OCI-LY1 (cell line): Measurements from ENCODE around the gene GFOD2.

Source experiments
- H2AFZ ChIP-seq: fragments of 200-600 bp; sonication (generic), shearing (Covaris generic); 2 replicates; pipeline ENCODE4 v1.6.0; 2014; ENCODE audit warnings: antibody characterized with exemption, mild to moderate bottlenecking, low read length
- H3F3A ChIP-seq: fragments of 200-600 bp; sonication (generic), shearing (Covaris generic); 2 replicates; pipeline ENCODE4 v1.6.0; 2014; ENCODE audit warnings: mild to moderate bottlenecking, antibody characterized with exemption, low read length, moderate library complexity; ENCODE audit not compliant: insufficient read depth
- H3K27ac ChIP-seq: fragments of 200-600 bp; sonication (generic); 2 replicates; pipeline ENCODE4 v1.5.1; 2014; ENCODE audit warnings: low read length, mixed run types, mild to moderate bottlenecking, low read depth; ENCODE audit not compliant: poor library complexity, severe bottlenecking
- H3K27me3 ChIP-seq: fragments of 200-600 bp; sonication (generic); 2 replicates; pipeline ENCODE4 v1.6.0; 2014; ENCODE audit warnings: antibody characterized with exemption, mild to moderate bottlenecking, low read length, moderate library complexity; ENCODE audit not compliant: insufficient read depth
- H3K36me3 ChIP-seq: fragments of 200-600 bp; sonication (generic); 2 replicates; pipeline ENCODE4 v1.6.1; 2014; ENCODE audit warnings: mild to moderate bottlenecking, antibody characterized with exemption, low read length, moderate library complexity, mixed read lengths; ENCODE audit not compliant: insufficient read depth
- H3K4me1 ChIP-seq: fragments of 200-600 bp; sonication (generic); 2 replicates; pipeline ENCODE4 v1.5.1; 2014; ENCODE audit warnings: mild to moderate bottlenecking, low read length, moderate library complexity; ENCODE audit not compliant: insufficient read depth, severe bottlenecking
- H3K4me2 ChIP-seq: fragments of 200-600 bp; sonication (generic), shearing (Covaris generic); 2 replicates; pipeline ENCODE4 v1.6.1; 2014; ENCODE audit warnings: low read length
- H3K4me3 ChIP-seq: fragments of 200-600 bp; sonication (generic); 2 replicates; pipeline ENCODE4 v1.5.1; 2014; ENCODE audit warnings: low read length, low read depth, mild to moderate bottlenecking, mixed read lengths; ENCODE audit not compliant: poor library complexity, severe bottlenecking
- H3K79me2 ChIP-seq: fragments of 200-600 bp; shearing (Covaris generic); 2 replicates; pipeline ENCODE4 v1.6.1; 2016; ENCODE audit warnings: mixed run types, low read length, mixed read lengths; ENCODE audit not compliant: insufficient read depth
- H3K9ac ChIP-seq: fragments of 200-600 bp; sonication (generic), shearing (Covaris generic); 2 replicates; pipeline ENCODE4 v1.6.1; 2014; ENCODE audit warnings: mild to moderate bottlenecking, low read length, mixed read lengths
- H3K9me2 ChIP-seq: fragments of 200-600 bp; sonication (generic), shearing (Covaris generic); 2 replicates; pipeline ENCODE4 v1.6.1; 2014; ENCODE audit warnings: low read depth, mild to moderate bottlenecking, low read length, mixed read lengths
- H3K9me3 ChIP-seq: fragments of 200-600 bp; shearing (Covaris generic); 2 replicates; pipeline ENCODE4 v1.6.1; 2014; ENCODE audit warnings: low read length, mixed read lengths
- H4K20me1 ChIP-seq: fragments of 200-600 bp; sonication (generic), shearing (Covaris generic); 2 replicates; pipeline ENCODE4 v1.6.0; 2016; ENCODE audit warnings: mild to moderate bottlenecking, low read length; ENCODE audit not compliant: insufficient read depth
- CTCF ChIP-seq: fragments of 200-600 bp; sonication (generic), shearing (Covaris generic); IDR thresholded peaks from 2 replicates; pipeline ENCODE4 v1.5.1; 2017; ENCODE audit warnings: mild to moderate bottlenecking, antibody characterized with exemption, low read length, moderate library complexity, mixed read lengths
- EZH2 ChIP-seq: fragments of 200-600 bp; sonication (generic), shearing (Covaris generic); IDR thresholded peaks from 2 replicates; pipeline ENCODE4 v1.8.0; 2017; ENCODE audit warnings: borderline replicate concordance, mixed run types, mild to moderate bottlenecking, antibody characterized with exemption, low read length, moderate library complexity, mixed read lengths

GFOD2 gene

GRCh38 chr16:67746846-67747245, 27.7 kb upstream of the GFOD2 start:
- Histone ChIP-seq H3K9me3 (no peaks in the 10 kb centered on the region), H3K36me3 (peaks cover 24% of the 10 kb centered on the region; the same call in 1 of the 2 replicates), H3K9me2 (no peaks in the 10 kb centered on the region), H3K9ac (no peak overlapping the region), H3K4me3 (no peak overlapping the region), H3F3A (no peaks in the 10 kb centered on the region), H3K79me2 (no peaks in the 10 kb centered on the region), H4K20me1 (no peaks in the 10 kb centered on the region), H3K4me2 (no peak overlapping the region), H3K4me1 (peaks cover 25% of the 10 kb centered on the region), H3K27me3 (no peaks in the 10 kb centered on the region), H2AFZ (no peak overlapping the region), H3K27ac (no peak overlapping the region)
- TF ChIP-seq CTCF (no peak), EZH2 (no peak)

DNA sequence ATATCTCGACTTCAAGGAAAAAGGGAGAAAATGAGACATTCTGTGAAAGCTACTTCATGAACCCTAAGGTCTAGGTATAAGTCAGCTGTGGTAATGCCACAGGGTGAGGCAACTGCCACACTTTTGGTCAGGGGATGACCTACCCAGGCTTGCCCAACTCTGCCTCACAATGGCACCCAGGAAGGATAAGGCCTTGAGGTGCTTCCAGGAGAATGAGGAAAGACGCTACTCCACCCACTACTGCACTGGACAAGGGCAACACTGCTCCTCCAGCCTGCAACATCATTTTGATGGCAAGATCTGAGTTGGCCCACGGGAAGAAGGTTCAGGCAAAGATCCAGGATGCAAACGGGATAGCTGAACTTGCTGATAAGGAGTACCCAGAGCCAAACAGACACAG, 22.0 kb upstream of the GFOD2 start:
- Histone ChIP-seq H3K9me2 (no peaks in the 10 kb centered on the region), H3K27ac (no peak overlapping the region), H3F3A (no peaks in the 10 kb centered on the region), H2AFZ (no peak overlapping the region), H3K79me2 (no peaks in the 10 kb centered on the region), H3K9ac (no peak overlapping the region), H3K9me3 (no peaks in the 10 kb centered on the region), H3K36me3 (peaks cover 27% of the 10 kb centered on the region; the same call in 1 of the 2 replicates), H3K27me3 (no peaks in the 10 kb centered on the region), H3K4me3 (no peak overlapping the region), H3K4me2 (no peak overlapping the region), H4K20me1 (no peaks in the 10 kb centered on the region), H3K4me1 (no peaks in the 10 kb centered on the region)
- no peak for TF ChIP-seq EZH2
- no peak for TF ChIP-seq CTCF

DNA sequence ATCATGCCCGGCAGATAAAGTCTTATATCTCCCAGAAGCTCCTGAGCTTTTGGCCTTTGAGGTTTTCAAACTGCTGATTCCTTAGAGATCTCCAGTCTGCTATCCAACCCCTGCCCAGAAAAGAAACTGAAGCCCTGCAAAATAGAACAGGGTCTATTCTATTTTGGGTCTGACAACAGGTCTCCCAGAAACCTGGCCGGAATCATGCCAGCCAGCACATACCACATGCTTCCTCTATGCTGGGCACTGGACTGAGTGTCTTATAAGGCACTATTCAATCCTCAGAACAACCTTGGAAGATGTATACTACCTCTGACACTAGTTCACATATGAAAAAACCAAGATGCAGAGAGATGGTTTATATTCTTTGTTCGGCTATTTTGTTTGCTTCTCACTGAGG, 21.3 kb upstream of the GFOD2 start:
- H3K36me3 ChIP-seq, result peaks cover 27% of the 10 kb centered on the region; the same call in 1 of the 2 replicates
- H4K20me1 ChIP-seq, result no peaks in the 10 kb centered on the region
- no peak overlapping the region for H3K4me2 ChIP-seq
- no peak overlapping the region for H3K27ac ChIP-seq
- no peaks in the 10 kb centered on the region for H3K79me2 ChIP-seq
- no peaks in the 10 kb centered on the region for H3F3A ChIP-seq
- TF ChIP-seq CTCF (no peak), EZH2 (no peak)
- no peaks in the 10 kb centered on the region for H3K9me2 ChIP-seq
- no peak overlapping the region for H2AFZ ChIP-seq
- no peaks in the 10 kb centered on the region for H3K9me3 ChIP-seq
- H3K4me3 ChIP-seq, result no peak overlapping the region
- H3K4me1 ChIP-seq, result no peaks in the 10 kb centered on the region
- H3K27me3 ChIP-seq, result no peaks in the 10 kb centered on the region
- no peak overlapping the region for H3K9ac ChIP-seq
